H1 (cell line): ENCODE results near the gene STK16. TPM values are rescaled to one million over a fixed set of nuclear protein-coding genes. Genes with fewer than 3 reads are reported as not detected.

Experiments
- BACH1 ChIP-seq: IDR thresholded peaks from 2 replicates; pipeline ENCODE4 v1.6.1; 2012; ENCODE audit warnings: low read length, improper control_type of control experiment
- CHD7 ChIP-seq: fragments of 300-600 bp; sonication (generic); IDR thresholded peaks from 2 replicates; pipeline ENCODE4 v1.7.1; 2012; ENCODE audit warnings: low read length, moderate library complexity, mild to moderate bottlenecking, inconsistent platforms; ENCODE audit not compliant: insufficient replicate concordance
- GABPA ChIP-seq: IDR thresholded peaks from 2 replicates; pipeline ENCODE4 v1.6.1; 2011; ENCODE audit warnings: mild to moderate bottlenecking, low read length, moderate library complexity, borderline replicate concordance; ENCODE audit not compliant: insufficient read depth
- JUND ChIP-seq: IDR thresholded peaks from 2 replicates; pipeline ENCODE4 v1.6.1; 2011; ENCODE audit warnings: mild to moderate bottlenecking, improper control_type of control experiment, low read length
- KDM5A ChIP-seq: fragments of 200-600 bp; IDR thresholded peaks from 2 replicates; pipeline ENCODE4 v1.7.1; 2012; ENCODE audit warnings: mild to moderate bottlenecking, low read length, inconsistent platforms, mixed read lengths
- POLR2A ChIP-seq, 2 experiments: IDR thresholded peaks; 1 replicate in 1 of 2; 2 replicates in 1 of 2; pipeline ENCODE4 v1.6.1; 2011; ENCODE audit warnings: low read depth in 2 of 2, low read length in 2 of 2, mild to moderate bottlenecking in 2 of 2; ENCODE audit errors: control extremely low read depth in 1 of 2
- POU5F1 ChIP-seq: IDR thresholded peaks from 2 replicates; pipeline ENCODE4 v1.6.1; 2011; ENCODE audit warnings: low read depth, mild to moderate bottlenecking, low read length, moderate library complexity
- SP1 ChIP-seq: IDR thresholded peaks from 2 replicates; pipeline ENCODE4 v1.6.1; 2011; ENCODE audit warnings: low read depth, low read length
- SRF ChIP-seq: IDR thresholded peaks from 2 replicates; pipeline ENCODE4 v1.6.1; 2011; ENCODE audit warnings: mild to moderate bottlenecking, low read depth, low read length, moderate library complexity
- TAF1 ChIP-seq: IDR thresholded peaks from 2 replicates; pipeline ENCODE4 v1.6.1; 2011; ENCODE audit warnings: mild to moderate bottlenecking, low read depth, low read length
- TBP ChIP-seq: IDR thresholded peaks from 2 replicates; pipeline ENCODE4 v1.6.1; 2011; ENCODE audit warnings: low read depth, low read length, improper control_type of control experiment
- polyA plus RNA-seq, 7 experiments: library from polyadenylated mRNA; depleted of rRNA in 3 of 7; stranded (reverse) in 5 of 7; unstranded in 2 of 7; fragments of >200 nt in 5 of 7; fragments of 200-250 nt in 2 of 7; gene quantifications; 1 replicate in 5 of 7; 2 replicates in 1 of 7; 4 replicates in 1 of 7; pipeline versions ENCODE4 v1.2.1 to v1.2.3, GENCODE V29; 2011 to 2013; ENCODE audit warnings: missing spikeins in 2 of 7, mixed read lengths in 2 of 7
- total RNA-seq: library from RNA; stranded (reverse); fragmentation: NEBNext Ultra II Directional; extraction: Animal tissue kit (Norgen Biotek cat#: 25700); gene quantifications from 2 replicates; pipeline ENCODE4 v1.2.1, GENCODE V29; 2021
- TF ChIP-seq, protein P1 (sequence below): IDR thresholded peaks from 2 replicates; pipeline ENCODE4 v1.6.1; 2012; ENCODE audit warnings: inconsistent platforms

The STK16 gene
- total and polyA plus RNA-seq, 2 of the 8 experiments (the other 6 are each of a cell fraction or from before 2014, with no cell fraction given) = 21.3 to 51.4 TPM

GRCh38 chr2:219218217-219218731 lies 27.0 kb upstream of the STK16 start (continued):
- no peak for TF ChIP-seq CHD7
- no peak for TF ChIP-seq BACH1
- no peak for TF ChIP-seq KDM5A
- no peak for TF ChIP-seq POLR2A (IDR thresholded peaks at IDR 0.05; ENCODE audit: control extremely low read depth in 1 of 2, low read depth in 2 of 2, low read length in 2 of 2)
- TF ChIP-seq GABPA = 0 out of 2 replicates have a peak, but pooled peaks have one; percentile 69
- TF ChIP-seq JUND = no peak
- TF ChIP-seq SRF = no peak
- no peak for TF ChIP-seq POU5F1
- no peak for TF ChIP-seq TBP
- TF ChIP-seq TAF1 = no peak
- TF ChIP-seq, protein P1, sequence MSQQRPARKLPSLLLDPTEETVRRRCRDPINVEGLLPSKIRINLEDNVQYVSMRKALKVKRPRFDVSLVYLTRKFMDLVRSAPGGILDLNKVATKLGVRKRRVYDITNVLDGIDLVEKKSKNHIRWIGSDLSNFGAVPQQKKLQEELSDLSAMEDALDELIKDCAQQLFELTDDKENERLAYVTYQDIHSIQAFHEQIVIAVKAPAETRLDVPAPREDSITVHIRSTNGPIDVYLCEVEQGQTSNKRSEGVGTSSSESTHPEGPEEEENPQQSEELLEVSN = no peak
- no peak for TF ChIP-seq SP1
